ENCODE results near the gene FOXO3.

GRCh38 chr6:108650325-108650724 is 89.6 kb downstream of the FOXO3 start:
- TF ChIP-seq, protein P1, sequence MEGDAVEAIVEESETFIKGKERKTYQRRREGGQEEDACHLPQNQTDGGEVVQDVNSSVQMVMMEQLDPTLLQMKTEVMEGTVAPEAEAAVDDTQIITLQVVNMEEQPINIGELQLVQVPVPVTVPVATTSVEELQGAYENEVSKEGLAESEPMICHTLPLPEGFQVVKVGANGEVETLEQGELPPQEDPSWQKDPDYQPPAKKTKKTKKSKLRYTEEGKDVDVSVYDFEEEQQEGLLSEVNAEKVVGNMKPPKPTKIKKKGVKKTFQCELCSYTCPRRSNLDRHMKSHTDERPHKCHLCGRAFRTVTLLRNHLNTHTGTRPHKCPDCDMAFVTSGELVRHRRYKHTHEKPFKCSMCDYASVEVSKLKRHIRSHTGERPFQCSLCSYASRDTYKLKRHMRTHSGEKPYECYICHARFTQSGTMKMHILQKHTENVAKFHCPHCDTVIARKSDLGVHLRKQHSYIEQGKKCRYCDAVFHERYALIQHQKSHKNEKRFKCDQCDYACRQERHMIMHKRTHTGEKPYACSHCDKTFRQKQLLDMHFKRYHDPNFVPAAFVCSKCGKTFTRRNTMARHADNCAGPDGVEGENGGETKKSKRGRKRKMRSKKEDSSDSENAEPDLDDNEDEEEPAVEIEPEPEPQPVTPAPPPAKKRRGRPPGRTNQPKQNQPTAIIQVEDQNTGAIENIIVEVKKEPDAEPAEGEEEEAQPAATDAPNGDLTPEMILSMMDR (IDR thresholded peaks at IDR 0.05), result no peak
- TF ChIP-seq POLR2AphosphoS5 (IDR thresholded peaks at IDR 0.05), result no peak

Data from prostate gland (tissue), 2 donors.